Pancreas (tissue), 10 donors: Measurements from ENCODE around the gene THYN1. TPM values are rescaled to one million over a fixed set of nuclear protein-coding genes. Genes with fewer than 3 reads are reported as not detected.

Source experiments
- ATAC-seq, 4 donors: fragments of 200-7000 bp; cut with Tn5 transposase; one replicate each; pipeline versions ENCODE4 v1.8.0 to v1.9.1; 2020; ENCODE audit warnings: mild to moderate bottlenecking in 4 of 4, moderate library complexity in 4 of 4
- DNase-seq, 6 donors: peaks; one replicate each; pipeline ENCODE4 v3.0.0-alpha.2; 2020
- FAIRE-seq: peaks from 2 replicates; lab custom pipeline; 2012; peaks lifted over from hg19 to GRCh38; lab: Jason Lieb, UNC
- H3K27ac ChIP-seq, 4 donors: fragments of 200-600 bp; sonication (generic); 1 replicate in 3 of 4; 2 replicates in 1 of 4; pipeline versions ENCODE4 v1.5.0 to v1.8.0; 2020
- H3K27me3 ChIP-seq, 4 donors: fragments of 200-600 bp; one replicate each; pipeline ENCODE4 v1.8.0; 2021
- H3K36me3 ChIP-seq, 3 donors: fragments of 200-600 bp; sonication (generic) in 1 of 3; one replicate each; pipeline versions ENCODE4 v1.5.0 to v1.8.0; 2020 to 2021
- H3K4me1 ChIP-seq, 3 donors: fragments of 200-600 bp; one replicate each; pipeline ENCODE4 v1.8.0; 2021
- H3K4me3 ChIP-seq, 4 donors: fragments of 200-600 bp; sonication (generic) in 2 of 4; one replicate each; pipeline versions ENCODE4 v1.5.0 to v1.8.0; 2020 to 2021
- H3K9me3 ChIP-seq, 4 donors: fragments of 200-600 bp; one replicate each; pipeline ENCODE4 v1.8.0; 2021
- CTCF ChIP-seq, 4 donors: fragments of 200-600 bp; sonication (generic) in 3 of 4; IDR thresholded peaks; one replicate each; pipeline versions ENCODE4 v1.5.0 to v1.8.0; 2021; ENCODE audit warnings: antibody characterized with exemption in 4 of 4
- WGBS, 2 donors: extraction: QIAGEN DNeasy Blood & Tissue Kit; methylation state at CpG; one replicate each; pipeline ENCODE4 v1.1.7; 2013; 5-methylcytosine and 5-hydroxymethylcytosine counted together
- intact Hi-C, 3 donors: fragments of 100-400 bp; cut with DNase I; formaldehyde crosslinking; loops; one replicate each; pipeline versions ENCODE4 v1.11.1 to v1.14.2; 2022
- polyA plus RNA-seq, 2 donors: library from polyadenylated mRNA; stranded (reverse); fragments of 200-250 nt; gene quantifications; one replicate each; pipeline ENCODE4 v1.2.3, GENCODE V29; 2013
- total RNA-seq, 6 donors: library from RNA; stranded (reverse); fragmentation: NEBNext Ultra II Directional in 4 of 6; extraction: Animal tissue kit (Norgen Biotek cat#: 25700) in 4 of 6; gene quantifications; one replicate each; pipeline versions ENCODE4 v1.2.1 to v1.2.4, GENCODE V29; 2021 to 2023
- donor health status: healthy with polysubstance abuse.
- donor health status: DM: no; HTN: no; CAD: no; lungs with moderate emphysema.
- donor health status: DM: no; HTN: no; CAD: no.
- donor health status: control.
- donor health status: control.
- donor health status: Bipolar disorder and iron deficiency.
- donor health status: DM: yes; HTN: yes; CAD: no.
- donor health status: DM: no; HTN: no; CAD: no.
- donor health status: DM: no; HTN: no; CAD: no.
- donor health status: DM: yes; HTN: yes; CAD: no.

THYN1 gene
- total and polyA plus RNA-seq, 8 donors, result 10.3 to 50.0 (median 17.5) TPM

GRCh38 chr11:134278356-134278755, 25.2 kb upstream of the THYN1 start:
- H3K9me3 ChIP-seq, result no peaks in the 10 kb centered on the region
- TF ChIP-seq CTCF (IDR thresholded peaks at IDR 0.05), result no peak
- peaks cover 0 to 8% (median 0%) of the 10 kb centered on the region in 3 donors for H3K4me1 ChIP-seq
- no peak overlapping the region for H3K4me3 ChIP-seq
- no peak overlapping the region for H3K27ac ChIP-seq
- intact Hi-C loops, result no loop called here
- no peak for FAIRE-seq
- no peaks in the 10 kb centered on the region for H3K36me3 ChIP-seq
- H3K27me3 ChIP-seq, result peaks cover 0 to 45% (median 20%) of the 10 kb centered on the region in 4 donors
- DNase-seq, result no peak
- ATAC-seq, result no peak
- 81 to 94% methylated on average over 4 of the region's 4 CpGs for WGBS, 2 donors

DNA sequence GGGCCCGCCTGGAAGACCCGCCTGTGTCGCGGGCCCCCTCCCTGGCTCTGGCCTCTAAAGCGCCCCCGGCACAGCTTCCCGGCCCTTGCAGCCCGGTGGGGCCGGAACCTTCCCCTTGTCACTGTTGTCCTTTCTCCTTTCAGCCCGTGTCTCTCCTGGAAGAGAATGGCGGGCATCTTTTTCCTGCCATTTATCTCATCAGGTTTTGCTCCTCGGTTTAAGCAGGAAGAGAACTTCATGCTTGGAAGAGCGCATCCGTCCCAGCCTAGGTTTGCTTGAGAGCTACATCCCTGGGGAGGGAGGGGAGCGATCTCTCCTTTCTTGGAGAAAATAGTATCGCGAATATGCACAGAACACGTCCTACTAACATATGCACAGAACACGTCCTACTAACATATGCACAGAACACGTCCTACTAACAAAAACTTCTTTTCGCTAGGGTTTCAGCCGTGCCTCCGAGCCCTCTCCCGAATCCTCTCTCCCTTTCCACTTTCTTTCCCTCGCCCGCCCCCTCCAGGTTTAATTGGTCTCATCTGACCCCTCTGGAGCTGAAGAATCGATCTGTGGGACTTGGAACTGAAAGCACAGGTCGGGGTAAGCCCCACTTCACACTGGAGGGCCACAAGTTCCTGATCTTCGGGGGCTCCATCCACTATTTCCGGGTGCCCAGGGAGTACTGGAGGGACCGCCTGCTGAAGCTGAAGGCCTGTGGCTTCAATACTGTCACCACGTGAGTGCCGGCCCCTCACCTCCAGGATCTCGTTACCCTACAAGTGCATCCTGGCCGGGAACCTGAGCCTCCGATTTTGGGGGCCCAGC, 24.2 kb upstream of the THYN1 start:
- no peak for TF ChIP-seq CTCF (IDR thresholded peaks at IDR 0.05)
- Histone ChIP-seq H3K27ac (no peak overlapping the region), H3K4me1 (peaks cover 0 to 8% (median 0%) of the 10 kb centered on the region in 3 donors), H3K9me3 (no peaks in the 10 kb centered on the region), H3K27me3 (peaks cover 0 to 45% (median 22%) of the 10 kb centered on the region in 4 donors), H3K36me3 (no peaks in the 10 kb centered on the region), H3K4me3 (peak overlapping the region in 1 of 4 donors; percentile 45)
- FAIRE-seq (no peak), DNase-seq (no peak), ATAC-seq (no peak)
- WGBS, 2 donors, result 19 to 20% methylated on average over 36 of the region's 36 CpGs
- intact Hi-C loops, result no loop called here

DNA sequence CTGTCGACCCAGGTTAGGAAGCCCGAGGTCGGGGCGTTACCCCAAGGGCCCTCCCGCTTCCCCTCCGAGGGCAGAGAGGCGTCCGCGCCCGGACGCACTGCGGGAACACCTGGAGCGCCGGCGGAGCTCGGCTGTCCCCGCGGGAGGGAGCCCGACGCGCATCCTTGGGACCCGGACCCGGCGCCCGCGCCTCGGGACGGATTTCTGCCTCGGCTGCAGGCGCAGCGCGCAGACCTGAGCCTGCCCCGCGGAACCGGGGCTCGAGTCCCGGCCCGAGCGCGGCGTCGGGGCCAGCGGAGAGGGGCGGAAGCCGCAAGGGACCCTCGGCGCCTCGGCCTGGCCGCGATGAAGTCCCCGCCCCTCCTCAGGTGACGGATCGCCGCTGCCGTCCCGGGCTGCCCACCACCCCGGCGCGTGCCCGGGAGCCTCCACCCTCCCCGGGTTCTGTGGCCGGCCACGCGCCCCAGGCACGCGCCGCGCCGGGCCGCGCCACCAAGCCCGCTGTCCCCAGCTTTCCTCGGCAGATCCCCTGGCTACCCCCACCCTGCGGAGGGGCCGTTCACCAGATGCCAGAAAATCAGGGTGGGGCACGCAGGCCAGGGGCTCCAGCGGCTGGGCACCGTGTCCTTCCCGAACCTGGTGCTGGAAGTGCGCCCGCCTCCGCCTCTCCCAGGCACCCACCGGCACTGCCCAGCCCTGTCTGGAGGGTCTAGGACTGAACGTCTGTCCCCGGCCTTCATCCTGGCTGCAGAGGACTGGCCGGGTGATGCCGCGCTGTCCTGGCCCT, 23.4 kb upstream of the THYN1 start:
- Histone ChIP-seq H3K4me3 (peak overlapping the region in 2 of 4 donors; percentile 13 to 45), H3K27me3 (peaks cover 0 to 45% (median 24%) of the 10 kb centered on the region in 4 donors), H3K4me1 (peaks cover 0 to 8% (median 0%) of the 10 kb centered on the region in 3 donors), H3K27ac (no peak overlapping the region), H3K36me3 (no peaks in the 10 kb centered on the region), H3K9me3 (no peaks in the 10 kb centered on the region)
- peak in 3 of 4 donors; percentile 43 to 65 (median 50) for ATAC-seq
- no peak for FAIRE-seq
- 1 to 2% methylated on average over 47 to 88 of the region's 88 CpGs for WGBS, 2 donors
- TF ChIP-seq CTCF (IDR thresholded peaks at IDR 0.05), result no peak
- peak in 2 of 6 donors; percentile 66 to 73 for DNase-seq
- intact Hi-C loops, result no loop called here

GRCh38 chr11:134275534-134276395, 22.6 kb upstream of the THYN1 start, which contains the start of gene GLB1L3:
TSS of gene GLB1L3 (plus strand) at chr11:134276379. CDS start at chr11:134276741, 362 bp downstream.
- Histone ChIP-seq H3K9me3 (no peaks in the 10 kb centered on the region), H3K4me3 (peak within 1 kb of the TSS in 2 of 4 donors; percentile 13 to 45), H3K27me3 (peaks cover 0 to 45% (median 24%) of the 10 kb centered on the region in 4 donors), H3K36me3 (no peaks in the 10 kb centered on the region), H3K27ac (no peak within 1 kb of the TSS), H3K4me1 (peaks cover 0 to 8% (median 0%) of the 10 kb centered on the region in 3 donors)
- 3 to 4% methylated on average over 66 to 68 of the region's 68 CpGs for WGBS, 2 donors
- TF ChIP-seq CTCF (IDR thresholded peaks at IDR 0.05), result peak in 1 of 4 donors; percentile 25
- DNase-seq, result peak in 1 of 6 donors; percentile 68
- intact Hi-C loops, result no loop called here
- peak; percentile 53 to 81 (median 75) for ATAC-seq
- no peak for FAIRE-seq
